Measurements from ENCODE around the gene IL1R2.

DNA sequence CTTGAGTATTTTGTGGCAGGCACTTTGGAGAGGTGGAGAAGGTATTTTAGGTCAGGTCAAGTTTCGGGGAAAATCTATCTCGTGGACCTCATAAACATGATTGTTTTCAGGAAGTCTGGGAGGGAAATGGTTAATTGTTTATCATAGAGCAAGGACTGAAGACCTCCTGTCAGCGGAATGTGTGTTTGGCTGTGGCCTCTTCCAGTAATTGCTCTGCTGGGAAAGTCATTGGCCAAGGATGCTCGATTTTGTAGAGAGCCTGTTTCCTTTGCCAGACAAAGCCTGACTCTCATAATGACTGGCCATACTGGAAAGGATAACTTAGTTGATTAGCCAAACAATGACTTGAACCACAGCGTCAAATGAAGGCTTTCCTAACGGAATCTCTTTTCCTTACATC is 30.0 kb downstream of the IL1R2 start:
- TF ChIP-seq, protein P1, sequence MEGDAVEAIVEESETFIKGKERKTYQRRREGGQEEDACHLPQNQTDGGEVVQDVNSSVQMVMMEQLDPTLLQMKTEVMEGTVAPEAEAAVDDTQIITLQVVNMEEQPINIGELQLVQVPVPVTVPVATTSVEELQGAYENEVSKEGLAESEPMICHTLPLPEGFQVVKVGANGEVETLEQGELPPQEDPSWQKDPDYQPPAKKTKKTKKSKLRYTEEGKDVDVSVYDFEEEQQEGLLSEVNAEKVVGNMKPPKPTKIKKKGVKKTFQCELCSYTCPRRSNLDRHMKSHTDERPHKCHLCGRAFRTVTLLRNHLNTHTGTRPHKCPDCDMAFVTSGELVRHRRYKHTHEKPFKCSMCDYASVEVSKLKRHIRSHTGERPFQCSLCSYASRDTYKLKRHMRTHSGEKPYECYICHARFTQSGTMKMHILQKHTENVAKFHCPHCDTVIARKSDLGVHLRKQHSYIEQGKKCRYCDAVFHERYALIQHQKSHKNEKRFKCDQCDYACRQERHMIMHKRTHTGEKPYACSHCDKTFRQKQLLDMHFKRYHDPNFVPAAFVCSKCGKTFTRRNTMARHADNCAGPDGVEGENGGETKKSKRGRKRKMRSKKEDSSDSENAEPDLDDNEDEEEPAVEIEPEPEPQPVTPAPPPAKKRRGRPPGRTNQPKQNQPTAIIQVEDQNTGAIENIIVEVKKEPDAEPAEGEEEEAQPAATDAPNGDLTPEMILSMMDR (IDR thresholded peaks at IDR 0.05), result no peak
- TF ChIP-seq JUN (CRISPR knock-in tag; IDR thresholded peaks at IDR 0.05), result no peak
- TF ChIP-seq CREB1 (CRISPR knock-in tag; IDR thresholded peaks at IDR 0.05), result no peak
- no peak for TF ChIP-seq ZBTB43 (CRISPR knock-in tag; IDR thresholded peaks at IDR 0.05)
- no peak for TF ChIP-seq SP1 (CRISPR knock-in tag; conservative IDR thresholded peaks at IDR 0.05)
- TF ChIP-seq GRHL2 (CRISPR knock-in tag; IDR thresholded peaks at IDR 0.05; ENCODE audit: insufficient replicate concordance, severe bottlenecking), result no peak
